Type B pancreatic cell (in vitro differentiated cells): ENCODE measurements around the gene MCTP1. TPM values are rescaled to one million over a fixed set of nuclear protein-coding genes. Genes with fewer than 3 reads are reported as not detected.
A peak's percentile ranks its signal among the peaks of the same experiment; 100 is the strongest.

Experiments used
- DNase-seq: peaks from one replicate; pipeline ENCODE4 v3.0.0; 2021; ENCODE audit warnings: mixed read lengths; ENCODE audit not compliant: unreplicated experiment; ENCODE audit errors: extremely low spot score
- H3K27ac Mint-ChIP-seq: 2 replicates; pipeline ENCODE4 v1.8.0; 2021; ENCODE audit warnings: mild to moderate bottlenecking, mixed read lengths
- H3K27me3 Mint-ChIP-seq: 2 replicates; pipeline ENCODE4 v1.8.0; 2021; ENCODE audit warnings: mixed read lengths
- H3K36me3 Mint-ChIP-seq: 2 replicates; pipeline ENCODE4 v1.8.0; 2021; ENCODE audit warnings: mixed read lengths
- H3K4me1 Mint-ChIP-seq: one replicate; pipeline ENCODE4 v1.8.0; 2021; ENCODE audit warnings: mixed read lengths; ENCODE audit not compliant: unreplicated experiment
- H3K4me3 Mint-ChIP-seq: 2 replicates; pipeline ENCODE4 v1.8.0; 2021; ENCODE audit warnings: mild to moderate bottlenecking, mixed read lengths
- H3K9me3 Mint-ChIP-seq: 2 replicates; pipeline ENCODE4 v1.8.0; 2021; ENCODE audit warnings: mixed read lengths
- CTCF ChIP-seq: fragments of 200-600 bp; sonication (generic); conservative IDR thresholded peaks from 2 replicates; pipeline ENCODE4 v1.5.0; 2021; ENCODE audit warnings: antibody characterized with exemption, mild to moderate bottlenecking
- total RNA-seq: library from RNA; stranded (reverse); gene quantifications from 2 replicates; pipeline ENCODE4 v1.2.1, GENCODE V29; 2021; ENCODE audit warnings: low replicate concordance

Gene MCTP1
- total RNA-seq, 1 donor from 2014 or later = 4.6 TPM

- peak; percentile 86 for TF ChIP-seq CTCF
- H3K9me3 Mint-ChIP-seq = no peaks in the 10 kb centered on the region
- H3K27me3 Mint-ChIP-seq = no peaks in the 10 kb centered on the region
These were observed 391.3 kb downstream of the MCTP1 start for GRCh38 chr5:94893412-94894135.

GRCh38 chr5:94891972-94892371 lies 392.9 kb downstream of the MCTP1 start:
- Mint-ChIP-seq H3K27me3 (no peaks in the 10 kb centered on the region), H3K9me3 (no peaks in the 10 kb centered on the region)

More at GRCh38 chr5:94893412-94894135, 391.3 kb downstream of the MCTP1 start:
- DNase-seq = no peak
- no peak overlapping the region for H3K4me3 Mint-ChIP-seq
- peaks cover 5% of the 10 kb centered on the region for H3K4me1 Mint-ChIP-seq
- no peak overlapping the region for H3K27ac Mint-ChIP-seq
- no peaks in the 10 kb centered on the region for H3K36me3 Mint-ChIP-seq

GRCh38 chr5:94891565-94891964 lies 393.3 kb downstream of the MCTP1 start:
- Mint-ChIP-seq H3K9me3 (no peaks in the 10 kb centered on the region), H3K27ac (no peak overlapping the region), H3K27me3 (no peaks in the 10 kb centered on the region), H3K4me1 (peaks cover 5% of the 10 kb centered on the region), H3K36me3 (no peaks in the 10 kb centered on the region), H3K4me3 (no peak overlapping the region)
- no peak for DNase-seq
- no peak for TF ChIP-seq CTCF

More at GRCh38 chr5:94891972-94892371, 392.9 kb downstream of the MCTP1 start:
- Mint-ChIP-seq H3K4me1 (peaks cover 5% of the 10 kb centered on the region), H3K36me3 (no peaks in the 10 kb centered on the region), H3K4me3 (no peak overlapping the region), H3K27ac (no peak overlapping the region)
- DNase-seq = no peak
- TF ChIP-seq CTCF = no peak

GRCh38 chr5:94890907-94891306 lies 394.0 kb downstream of the MCTP1 start:
- no peaks in the 10 kb centered on the region for H3K27me3 Mint-ChIP-seq

GRCh38 chr5:94888674-94889073 lies 396.2 kb downstream of the MCTP1 start:
- Mint-ChIP-seq H3K27ac (no peak overlapping the region), H3K9me3 (no peaks in the 10 kb centered on the region), H3K36me3 (no peaks in the 10 kb centered on the region), H3K27me3 (no peaks in the 10 kb centered on the region), H3K4me3 (no peak overlapping the region), H3K4me1 (peaks cover 19% of the 10 kb centered on the region)
- no peak for TF ChIP-seq CTCF
- no peak for DNase-seq

More at GRCh38 chr5:94890907-94891306, 394.0 kb downstream of the MCTP1 start:
- no peaks in the 10 kb centered on the region for H3K36me3 Mint-ChIP-seq
- DNase-seq = no peak
- H3K4me1 Mint-ChIP-seq = peaks cover 6% of the 10 kb centered on the region
- H3K9me3 Mint-ChIP-seq = no peaks in the 10 kb centered on the region
- no peak for TF ChIP-seq CTCF
- H3K27ac Mint-ChIP-seq = no peak overlapping the region
- H3K4me3 Mint-ChIP-seq = no peak overlapping the region
